Spleen (tissue), 11 donors: Measurements from ENCODE around the gene NLRP6. TPM values are rescaled to one million over a fixed set of nuclear protein-coding genes. Genes with fewer than 3 reads are reported as not detected.
"Not testable (repeated sequence)": the region's sequence is repeated elsewhere in the genome, so short reads cannot be mapped to it uniquely, and the experiment has no call there.

Experiments
- DNase-seq: peaks from one replicate; pipeline ENCODE4 v3.0.0-alpha.2; 2020
- H3K27ac ChIP-seq, 8 donors: fragments of 200-600 bp; sonication (generic) in 7 of 8; 1 replicate in 4 of 8; 2 replicates in 4 of 8; pipeline versions ENCODE4 v1.5.0 to v1.8.0; 2016 to 2021; ENCODE audit warnings: inconsistent platforms in 4 of 8, mild to moderate bottlenecking in 4 of 8, moderate library complexity in 1 of 8
- H3K27me3 ChIP-seq, 7 donors: fragments of 200-600 bp; sonication (generic) in 6 of 7; replicated peaks in 1 of 7; 1 replicate in 4 of 7; 2 replicates in 3 of 7; pipeline versions ENCODE4 v1.5.0 to v1.8.0; 2016 to 2021; ENCODE audit warnings: inconsistent platforms in 3 of 7, mild to moderate bottlenecking in 1 of 7
- H3K36me3 ChIP-seq, 6 donors: fragments of 200-600 bp; sonication (generic) in 5 of 6; 1 replicate in 4 of 6; 2 replicates in 2 of 6; pipeline versions ENCODE4 v1.5.0 to v1.8.0; 2016 to 2021; ENCODE audit warnings: inconsistent platforms in 2 of 6
- H3K4me1 ChIP-seq, 6 donors: fragments of 200-600 bp; sonication (generic) in 5 of 6; 1 replicate in 3 of 6; 2 replicates in 3 of 6; pipeline versions ENCODE4 v1.5.0 to v1.8.0; 2016 to 2021; ENCODE audit warnings: inconsistent platforms in 3 of 6
- H3K4me3 ChIP-seq, 8 donors: fragments of 200-600 bp; sonication (generic) in 7 of 8; 1 replicate in 4 of 8; 2 replicates in 4 of 8; pipeline versions ENCODE4 v1.5.0 to v1.8.0; 2016 to 2021; ENCODE audit warnings: inconsistent platforms in 4 of 8, mild to moderate bottlenecking in 4 of 8, moderate library complexity in 2 of 8
- H3K9me3 ChIP-seq, 8 donors: fragments of 200-600 bp; sonication (generic) in 7 of 8; 1 replicate in 4 of 8; 2 replicates in 4 of 8; pipeline versions ENCODE4 v1.5.0 to v1.8.0; 2016 to 2021; ENCODE audit warnings: inconsistent platforms in 4 of 8
- CTCF ChIP-seq, 11 experiments: fragments of 200-600 bp in 7 of 11; fragments of 450-650 bp in 4 of 11; sonication (generic) in 4 of 11; IDR thresholded peaks in 8 of 11; conservative IDR thresholded peaks in 3 of 11; 1 replicate in 7 of 11; 2 replicates in 4 of 11; pipeline versions ENCODE4 v1.4.0 to v1.8.0; 2016 to 2021; ENCODE audit warnings: antibody characterized with exemption in 11 of 11, inconsistent platforms in 4 of 11, mild to moderate bottlenecking in 1 of 11
- POLR2A ChIP-seq, 3 donors: fragments of 450-650 bp; IDR thresholded peaks; one replicate each; pipeline ENCODE4 v1.5.1; 2017; ENCODE audit warnings: antibody characterized with exemption in 3 of 3, mild to moderate bottlenecking in 1 of 3
- POLR2AphosphoS5 ChIP-seq, 3 donors: sonication (generic); formaldehyde crosslinking; IDR thresholded peaks; one replicate each; pipeline ENCODE4 v1.5.1; 2017; ENCODE audit warnings: antibody characterized with exemption in 3 of 3
- WGBS, 5 donors: extraction: QIAGEN DNeasy Blood & Tissue Kit in 3 of 5; methylation state at CpG; one replicate each; pipeline versions ENCODE4 v1.1.5 to v1.1.7; 2013 to 2018; 5-methylcytosine and 5-hydroxymethylcytosine counted together
- intact Hi-C: fragments of 100-400 bp; cut with DNase I; formaldehyde crosslinking; loops from one replicate; pipeline ENCODE4 v1.15.0; 2023; ENCODE audit warnings: low total_unique reads
- polyA plus RNA-seq, 3 donors: library from polyadenylated mRNA; stranded (reverse); fragments of 200-250 nt; gene quantifications; one replicate each; pipeline ENCODE4 v1.2.1, GENCODE V29; 2013
- total RNA-seq, 7 donors: library from RNA; depleted of rRNA in 3 of 7; stranded (reverse); fragments of >200 nt in 3 of 7; fragmentation: NEBNext Ultra II Directional in 4 of 7; extraction: Animal tissue kit (Norgen Biotek cat#: 25700) in 4 of 7; gene quantifications; one replicate each; pipeline versions ENCODE4 v1.1.0 to v1.2.1, GENCODE V29; 2016 to 2021
- donor health status: healthy with polysubstance abuse.
- donor health status: DM: no; HTN: no; CAD: no; lungs with moderate emphysema.
- donor health status: DM: no; HTN: no; CAD: no.
- donor health status: Bipolar disorder and iron deficiency.
- donor health status: healthy.
- donor health status: DM: no; HTN: no; CAD: no.
- donor health status: DM: yes; HTN: yes; CAD: no.

NLRP6 gene
- total and polyA plus RNA-seq, 10 donors = 0.15 to 30.9 (median 5.8) TPM

- Histone ChIP-seq H3K4me3 (peak within 1 kb of the TSS; percentile 32 to 74 (median 65)), H3K27ac (peak within 1 kb of the TSS; percentile 81 to 97 (median 90)), H3K4me1 (peaks cover 31 to 80% (median 62%) of the 10 kb centered on the region in 6 donors)
- H3K9me3 ChIP-seq, H3K27me3 ChIP-seq, H3K36me3 ChIP-seq: not testable (repeated sequence)
- 2 to 7% (median 6%) methylated on average over 22 to 28 of the region's 28 CpGs for WGBS, 5 donors
- TF ChIP-seq CTCF (IDR thresholded peaks at IDR 0.05 in 8 of 11, conservative IDR thresholded peaks at IDR 0.05 in 3 of 11) (peak in 2 of 11 experiments; percentile 10 to 41), POLR2AphosphoS5 (IDR thresholded peaks at IDR 0.05) (peak; percentile 92 to 98 (median 93)), POLR2A (IDR thresholded peaks at IDR 0.05) (peak in 2 of 3 donors; percentile 76 to 84)
- peak; percentile 94 for DNase-seq
- intact Hi-C loops = loop anchor here (5.0 kb wide), 1 partner anchor 49 kb away; no protein-coding TSS in a partner anchor
Measured at GRCh38 chr11:307766-308708, 29.8 kb downstream of the NLRP6 start, which contains the start of gene IFITM2. Gene IFITM2, plus strand, starts transcription at chr11:307816. Its CDS starts 377 bp downstream, at chr11:308193.

- H3K36me3 ChIP-seq, H3K9me3 ChIP-seq, H3K27me3 ChIP-seq: not testable (repeated sequence)
- TF ChIP-seq POLR2AphosphoS5 (IDR thresholded peaks at IDR 0.05) = peak in 2 of 3 donors; percentile 49 to 57
- peaks cover 38 to 80% (median 67%) of the 10 kb centered on the region in 6 donors for H3K4me1 ChIP-seq
- peak overlapping the region; percentile 32 to 74 (median 65) for H3K4me3 ChIP-seq
- WGBS, 5 donors = 32 to 42% (median 36%) methylated on average over 21 to 24 of the region's 24 CpGs
- peak overlapping the region; percentile 81 to 97 (median 90) for H3K27ac ChIP-seq
- DNase-seq = peak; percentile 78
- intact Hi-C loops = loop anchor here (5.0 kb wide), 1 partner anchor 48 kb away; no protein-coding TSS in a partner anchor
Measured at GRCh38 chr11:308740-309665, 30.8 kb downstream of the NLRP6 start.

DNA sequence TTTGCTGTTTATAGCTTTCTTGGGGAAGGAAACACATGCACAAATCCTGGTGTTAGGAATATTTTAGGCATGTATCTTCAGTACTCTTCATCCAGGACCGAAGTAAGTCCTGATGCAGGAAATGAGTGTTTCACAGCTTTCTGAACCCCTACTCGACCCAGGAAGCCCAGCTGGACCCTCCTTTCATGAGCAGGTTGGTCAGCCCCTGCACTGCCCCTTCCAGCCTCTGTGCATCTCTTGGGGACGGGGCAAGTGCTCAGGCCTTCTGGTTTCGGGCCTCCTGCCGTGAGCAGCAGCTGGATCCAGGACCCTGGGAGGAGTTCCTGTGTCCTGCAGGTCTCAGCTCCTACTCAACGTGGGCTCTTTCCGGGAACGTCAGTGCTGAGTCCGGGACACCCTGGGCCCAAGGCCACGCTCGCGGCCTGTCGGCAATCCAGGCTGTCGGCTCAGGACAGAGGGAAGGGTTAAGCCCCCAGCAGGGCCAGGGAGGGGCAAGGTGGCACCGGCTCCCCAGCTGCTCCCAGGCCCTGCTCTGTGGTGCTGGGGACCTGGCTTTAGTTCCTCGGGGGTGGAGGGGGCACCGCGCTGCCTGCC, 31.9 kb downstream of the NLRP6 start:
- Histone ChIP-seq H3K27ac (peak overlapping the region; percentile 81 to 97 (median 90)), H3K4me1 (peaks cover 38 to 82% (median 63%) of the 10 kb centered on the region in 6 donors), H3K4me3 (peak overlapping the region; percentile 32 to 74 (median 65))
- H3K9me3 ChIP-seq, H3K36me3 ChIP-seq, H3K27me3 ChIP-seq: not testable (repeated sequence)
- intact Hi-C loops = loop anchor here (5.0 kb wide), 1 partner anchor 47 kb away; no protein-coding TSS in a partner anchor
- peak; percentile 74 to 82 (median 78) for TF ChIP-seq POLR2AphosphoS5 (IDR thresholded peaks at IDR 0.05)
- peak in 1 of 11 experiments; percentile 6 for TF ChIP-seq CTCF (IDR thresholded peaks at IDR 0.05 in 8 of 11, conservative IDR thresholded peaks at IDR 0.05 in 3 of 11)
- DNase-seq = peak; percentile 80
- 8 to 16% (median 11%) methylated on average over 2 to 5 of the region's 18 CpGs for WGBS, 5 donors
